Astrocyte (in vitro differentiated cells and primary cell): Measurements from ENCODE around the gene CDC34. TPM values are rescaled to one million over a fixed set of nuclear protein-coding genes. Genes with fewer than 3 reads are reported as not detected.

ENCODE experiments used
- DNase-seq: peaks from one replicate; pipeline ENCODE4 v3.0.0-alpha.2; 2010; ENCODE audit warnings: low read depth
- FAIRE-seq: peaks from 2 replicates; lab custom pipeline; 2011; peaks lifted over from hg19 to GRCh38; lab: Jason Lieb, UNC
- H2AFZ ChIP-seq: 2 replicates; pipeline ENCODE4 v1.6.0; 2012; ENCODE audit warnings: low read depth, low read length, inconsistent platforms
- H3K27ac ChIP-seq: 2 replicates; pipeline ENCODE4 v1.5.1; 2011; ENCODE audit warnings: low read depth, low read length, inconsistent platforms
- H3K27me3 ChIP-seq: 2 replicates; pipeline ENCODE4 v1.6.0; 2011; ENCODE audit warnings: low read length, inconsistent platforms; ENCODE audit not compliant: insufficient read depth
- H3K36me3 ChIP-seq: 2 replicates; pipeline ENCODE4 v1.5.1; 2011; ENCODE audit warnings: low read length, inconsistent platforms; ENCODE audit not compliant: insufficient read depth
- H3K4me1 ChIP-seq: 2 replicates; pipeline ENCODE4 v1.5.1; 2011; ENCODE audit warnings: low read length, inconsistent platforms; ENCODE audit not compliant: insufficient read depth
- H3K4me2 ChIP-seq: 2 replicates; pipeline ENCODE4 v1.6.0; 2012; ENCODE audit warnings: low read length, inconsistent platforms
- H3K4me3 ChIP-seq: 2 replicates; pipeline ENCODE4 v1.5.1; 2011; ENCODE audit warnings: low read depth, mild to moderate bottlenecking, low read length, inconsistent platforms; ENCODE audit not compliant: insufficient read depth
- H3K79me2 ChIP-seq: 2 replicates; pipeline ENCODE4 v1.6.0; 2012; ENCODE audit warnings: mild to moderate bottlenecking, low read length, inconsistent platforms; ENCODE audit not compliant: insufficient read depth
- H3K9ac ChIP-seq: 2 replicates; pipeline ENCODE4 v1.6.0; 2012; ENCODE audit warnings: mild to moderate bottlenecking, low read length, inconsistent platforms
- H3K9me3 ChIP-seq: 2 replicates; pipeline ENCODE4 v1.5.1; 2012; ENCODE audit warnings: low read depth, mild to moderate bottlenecking, low read length, inconsistent platforms; ENCODE audit not compliant: insufficient read depth
- H4K20me1 ChIP-seq: 2 replicates; pipeline ENCODE4 v1.6.0; 2012; ENCODE audit warnings: low read length, inconsistent platforms; ENCODE audit not compliant: insufficient read depth
- H3K27ac Mint-ChIP-seq: one replicate; pipeline ENCODE4 v1.8.0; 2021; ENCODE audit warnings: mild to moderate bottlenecking, mixed read lengths; ENCODE audit not compliant: unreplicated experiment
- H3K27me3 Mint-ChIP-seq: one replicate; pipeline ENCODE4 v1.8.0; 2021; ENCODE audit warnings: low read depth, mixed read lengths; ENCODE audit not compliant: unreplicated experiment
- H3K36me3 Mint-ChIP-seq: one replicate; pipeline ENCODE4 v1.8.0; 2021; ENCODE audit warnings: low read depth, mixed read lengths; ENCODE audit not compliant: unreplicated experiment
- H3K4me1 Mint-ChIP-seq: one replicate; pipeline ENCODE4 v1.8.0; 2021; ENCODE audit warnings: low read depth, mixed read lengths; ENCODE audit not compliant: unreplicated experiment
- H3K4me3 Mint-ChIP-seq: one replicate; pipeline ENCODE4 v1.8.0; 2021; ENCODE audit warnings: mild to moderate bottlenecking, moderate library complexity, mixed read lengths; ENCODE audit not compliant: unreplicated experiment
- H3K9me3 Mint-ChIP-seq: one replicate; pipeline ENCODE4 v1.8.0; 2021; ENCODE audit warnings: mild to moderate bottlenecking, mixed read lengths; ENCODE audit not compliant: unreplicated experiment
- CTCF ChIP-seq: IDR thresholded peaks from 2 replicates; pipeline ENCODE4 v1.5.1; 2011; ENCODE audit warnings: low read depth, mild to moderate bottlenecking, inconsistent platforms, low read length, moderate library complexity; ENCODE audit not compliant: insufficient read depth
- EZH2 ChIP-seq: IDR thresholded peaks from 2 replicates; pipeline ENCODE4 v1.6.1; 2012; ENCODE audit warnings: mild to moderate bottlenecking, low read length, inconsistent platforms; ENCODE audit not compliant: insufficient read depth
- total RNA-seq: library from RNA; stranded (reverse); gene quantifications from 2 replicates; pipeline ENCODE4 v1.2.1, GENCODE V29; 2021

CDC34 gene
- total RNA-seq, 1 donor from 2014 or later: 190 TPM

- Mint-ChIP-seq H3K36me3 (peaks cover 3% of the 10 kb centered on the region), H3K27ac (peak overlapping the region; percentile 95), H3K27me3 (no peaks in the 10 kb centered on the region), H3K9me3 (no peaks in the 10 kb centered on the region), H3K4me1 (peaks cover 11% of the 10 kb centered on the region), H3K4me3 (peak overlapping the region; percentile 92)
- Histone ChIP-seq H3K27ac (peak overlapping the region; percentile 74), H3K36me3 (no peaks in the 10 kb centered on the region), H3K79me2 (peaks cover 55% of the 10 kb centered on the region), H3K27me3 (no peaks in the 10 kb centered on the region), H3K9ac (peak overlapping the region; percentile 85), H3K4me1 (peaks cover 28% of the 10 kb centered on the region), H4K20me1 (peaks cover 54% of the 10 kb centered on the region), H3K4me2 (peak overlapping the region; percentile 92), H3K4me3 (peak overlapping the region; percentile 76), H3K9me3 (no peaks in the 10 kb centered on the region), H2AFZ (no peak overlapping the region)
- DNase-seq (peak; percentile 39), FAIRE-seq (no peak)
- TF ChIP-seq EZH2: no peak
- peak; percentile 55 for TF ChIP-seq CTCF
Measured at GRCh38 chr19:532561-533363, 1.2 kb downstream of the CDC34 start.

GRCh38 chr19:533364-534058 is 2.0 kb downstream of the CDC34 start:
- Mint-ChIP-seq H3K9me3 (no peaks in the 10 kb centered on the region), H3K27me3 (no peaks in the 10 kb centered on the region), H3K4me3 (peak overlapping the region; percentile 92), H3K27ac (no peak overlapping the region), H3K36me3 (peaks cover 3% of the 10 kb centered on the region), H3K4me1 (peaks cover 11% of the 10 kb centered on the region)
- Histone ChIP-seq H3K9ac (peak overlapping the region; percentile 85), H3K9me3 (no peaks in the 10 kb centered on the region), H3K27me3 (no peaks in the 10 kb centered on the region), H3K27ac (peak overlapping the region; percentile 74), H3K4me3 (peak overlapping the region; percentile 76), H4K20me1 (peaks cover 62% of the 10 kb centered on the region), H3K4me2 (peak overlapping the region; percentile 92), H2AFZ (no peak overlapping the region), H3K79me2 (peaks cover 63% of the 10 kb centered on the region), H3K4me1 (peaks cover 28% of the 10 kb centered on the region), H3K36me3 (no peaks in the 10 kb centered on the region)
- no peak for FAIRE-seq
- no peak for DNase-seq
- no peak for TF ChIP-seq CTCF
- TF ChIP-seq EZH2: no peak
